HG03159 (cell line): ENCODE data around the gene HAPLN2.

Source experiments
- ATAC-seq: cut with Tn5 transposase; IDR thresholded peaks from one replicate; pipeline ENCODE4 v1.9.1; 2021; ENCODE audit warnings: mild to moderate bottlenecking, moderate library complexity; ENCODE audit not compliant: unreplicated experiment

The HAPLN2 gene

GRCh38 chr1:156659988-156660751, 41.0 kb downstream of the HAPLN2 start:
- ATAC-seq: peak; percentile 64

GRCh38 chr1:156660752-156661112, 41.5 kb downstream of the HAPLN2 start:
- no peak for ATAC-seq

GRCh38 chr1:156662005-156662799, 43.0 kb downstream of the HAPLN2 start:
- no peak for ATAC-seq

GRCh38 chr1:156662800-156663055, 43.5 kb downstream of the HAPLN2 start:
- ATAC-seq: no peak

- no peak for ATAC-seq
Measured at GRCh38 chr1:156663178-156663577, 44.0 kb downstream of the HAPLN2 start.

- ATAC-seq: no peak
Measured at GRCh38 chr1:156664046-156664766, 45.0 kb downstream of the HAPLN2 start.

GRCh38 chr1:156664767-156665411, 45.7 kb downstream of the HAPLN2 start:
- no peak for ATAC-seq

- no peak for ATAC-seq
Measured at GRCh38 chr1:156665539-156665938, 46.3 kb downstream of the HAPLN2 start.

GRCh38 chr1:156666862-156667609, 47.8 kb downstream of the HAPLN2 start:
- no peak for ATAC-seq

- ATAC-seq: no peak
Measured at GRCh38 chr1:156667610-156667967, 48.4 kb downstream of the HAPLN2 start.

GRCh38 chr1:156667968-156668709, 48.9 kb downstream of the HAPLN2 start:
- ATAC-seq: no peak

- no peak for ATAC-seq
Measured at GRCh38 chr1:156668801-156669637, 49.8 kb downstream of the HAPLN2 start.

- ATAC-seq: no peak
Measured at GRCh38 chr1:156669794-156670193, 50.6 kb downstream of the HAPLN2 start.

- no peak for ATAC-seq
Measured at GRCh38 chr1:156670359-156670758, 51.1 kb downstream of the HAPLN2 start.

GRCh38 chr1:156670791-156671190, 51.6 kb downstream of the HAPLN2 start:
- no peak for ATAC-seq

- no peak for ATAC-seq
Measured at GRCh38 chr1:156671804-156672203, 52.6 kb downstream of the HAPLN2 start.

- ATAC-seq: no peak
Measured at GRCh38 chr1:156673387-156674121, 54.3 kb downstream of the HAPLN2 start.
